ENCODE measurements around the gene CRYBG1. TPM values are rescaled to one million over a fixed set of nuclear protein-coding genes. Genes with fewer than 3 reads are reported as not detected.

Gene CRYBG1
- total RNA-seq, 1 donor from 2014 or later: 3.9 TPM

DNA sequence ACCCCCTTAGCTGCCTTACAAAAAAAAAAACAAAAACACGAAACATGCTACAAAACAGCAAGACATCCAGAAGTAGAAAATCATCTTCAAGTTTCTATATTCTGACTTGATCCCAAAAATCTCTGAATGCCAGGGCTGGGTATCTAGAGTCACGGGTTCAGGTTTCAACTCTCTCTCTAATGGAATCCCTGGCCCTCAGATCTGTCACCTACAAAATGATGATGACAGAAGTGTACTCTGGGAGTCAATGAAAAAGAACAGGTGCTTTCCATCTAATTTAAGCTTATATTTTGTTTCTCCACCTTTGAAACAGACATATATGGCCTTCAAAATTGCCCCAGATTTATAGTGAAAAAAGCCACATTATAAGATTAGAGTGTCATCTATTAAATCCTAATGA is 250.5 kb downstream of the CRYBG1 start:
- TF ChIP-seq CTCF (IDR thresholded peaks at IDR 0.05): no peak
- H3K4me3 Mint-ChIP-seq (ENCODE audit: unreplicated experiment): no peak overlapping the region
- H3K36me3 Mint-ChIP-seq (ENCODE audit: low read depth): peaks cover 3% of the 10 kb centered on the region
- H3K27me3 Mint-ChIP-seq (ENCODE audit: low read depth): no peaks in the 10 kb centered on the region
- no peaks in the 10 kb centered on the region for H3K9me3 Mint-ChIP-seq (ENCODE audit: low read depth)
- H3K4me1 Mint-ChIP-seq (ENCODE audit: low read depth): no peaks in the 10 kb centered on the region
- no peak for DNase-seq (ENCODE audit: low spot score)
- H3K27ac Mint-ChIP-seq (ENCODE audit: unreplicated experiment): no peak overlapping the region

GRCh38 chr6:106612671-106613416 is 252.3 kb downstream of the CRYBG1 start:
- no peaks in the 10 kb centered on the region for H3K4me1 Mint-ChIP-seq (ENCODE audit: low read depth)
- H3K4me3 Mint-ChIP-seq (ENCODE audit: unreplicated experiment): no peak overlapping the region
- H3K9me3 Mint-ChIP-seq (ENCODE audit: low read depth): no peaks in the 10 kb centered on the region
- no peaks in the 10 kb centered on the region for H3K27me3 Mint-ChIP-seq (ENCODE audit: low read depth)
- H3K27ac Mint-ChIP-seq (ENCODE audit: unreplicated experiment): no peak overlapping the region
- H3K36me3 Mint-ChIP-seq (ENCODE audit: low read depth): peaks cover 3% of the 10 kb centered on the region
- no peak for TF ChIP-seq CTCF (IDR thresholded peaks at IDR 0.05)
- DNase-seq (ENCODE audit: low spot score): no peak

GRCh38 chr6:106613590-106613989 is 253.1 kb downstream of the CRYBG1 start:
- Mint-ChIP-seq H3K4me3 (ENCODE audit: unreplicated experiment) (no peak overlapping the region), H3K27me3 (ENCODE audit: low read depth) (no peaks in the 10 kb centered on the region), H3K27ac (ENCODE audit: unreplicated experiment) (no peak overlapping the region), H3K9me3 (ENCODE audit: low read depth) (no peaks in the 10 kb centered on the region), H3K4me1 (ENCODE audit: low read depth) (no peaks in the 10 kb centered on the region), H3K36me3 (ENCODE audit: low read depth) (peaks cover 3% of the 10 kb centered on the region)
- TF ChIP-seq CTCF (IDR thresholded peaks at IDR 0.05): no peak
- DNase-seq (ENCODE audit: low spot score): no peak

DNA sequence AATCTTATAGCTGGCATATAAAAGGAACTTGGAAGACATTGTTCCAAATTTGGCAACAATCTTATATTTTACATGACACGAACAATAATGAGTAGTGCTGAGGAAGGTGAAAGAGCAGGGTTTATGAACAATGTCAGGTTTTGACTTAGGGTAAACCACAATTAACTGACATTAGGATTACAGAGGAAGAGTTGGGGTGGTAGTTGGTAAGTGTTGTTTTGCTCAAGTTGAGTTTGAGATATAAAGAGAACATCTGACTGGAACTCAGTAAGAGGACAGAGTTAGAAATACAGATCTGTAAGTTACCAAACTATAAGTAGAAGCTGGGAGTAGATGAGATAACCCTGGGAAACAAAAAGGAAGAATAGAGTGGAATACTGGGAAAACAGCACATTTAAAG is 253.6 kb downstream of the CRYBG1 start:
- Mint-ChIP-seq H3K27ac (ENCODE audit: unreplicated experiment) (no peak overlapping the region), H3K36me3 (ENCODE audit: low read depth) (peaks cover 3% of the 10 kb centered on the region), H3K9me3 (ENCODE audit: low read depth) (no peaks in the 10 kb centered on the region), H3K27me3 (ENCODE audit: low read depth) (no peaks in the 10 kb centered on the region), H3K4me3 (ENCODE audit: unreplicated experiment) (no peak overlapping the region), H3K4me1 (ENCODE audit: low read depth) (no peaks in the 10 kb centered on the region)
- no peak for TF ChIP-seq CTCF (IDR thresholded peaks at IDR 0.05)
- no peak for DNase-seq (ENCODE audit: low spot score)

DNA sequence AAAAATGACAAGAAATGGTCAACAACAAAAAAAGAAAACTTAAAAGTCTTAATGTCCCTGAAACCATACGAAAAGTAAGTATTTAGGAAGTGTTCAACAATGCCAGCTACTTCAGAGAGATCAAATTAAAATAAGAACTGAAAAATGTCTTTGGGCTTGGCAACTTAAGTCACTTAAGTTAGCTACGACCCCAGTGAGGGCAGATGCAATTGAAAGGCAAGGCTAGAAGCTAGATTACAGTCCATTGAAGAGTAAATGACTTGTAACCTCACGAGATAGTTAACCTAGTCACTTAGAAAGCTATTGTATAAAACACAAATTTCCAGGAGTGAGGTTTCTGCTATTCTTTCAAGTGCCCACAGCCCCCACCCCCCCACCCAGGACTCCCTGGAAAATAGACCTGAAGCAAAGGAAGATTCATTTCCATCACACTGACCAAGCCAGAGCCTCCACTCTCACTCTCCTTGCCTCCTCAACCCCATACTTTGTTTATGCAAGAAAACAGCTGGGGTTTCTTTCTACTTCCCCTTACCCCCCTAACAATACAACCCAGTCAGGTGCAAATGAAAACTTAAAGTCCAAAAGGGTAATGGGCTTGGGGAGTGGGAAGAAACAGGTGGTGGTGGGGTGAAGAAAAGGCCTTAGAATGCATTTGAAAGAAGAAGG is 254.2 kb downstream of the CRYBG1 start:
- H3K9me3 Mint-ChIP-seq (ENCODE audit: low read depth): no peaks in the 10 kb centered on the region
- no peaks in the 10 kb centered on the region for H3K27me3 Mint-ChIP-seq (ENCODE audit: low read depth)
- no peaks in the 10 kb centered on the region for H3K4me1 Mint-ChIP-seq (ENCODE audit: low read depth)
- no peak overlapping the region for H3K27ac Mint-ChIP-seq (ENCODE audit: unreplicated experiment)
- H3K4me3 Mint-ChIP-seq (ENCODE audit: unreplicated experiment): no peak overlapping the region
- no peak for DNase-seq (ENCODE audit: low spot score)
- TF ChIP-seq CTCF (IDR thresholded peaks at IDR 0.05): no peak
- H3K36me3 Mint-ChIP-seq (ENCODE audit: low read depth): peaks cover 3% of the 10 kb centered on the region
